Right lobe of liver (tissue), 4 donors: Measurements from ENCODE around the gene SPIRE1.

ENCODE experiments used
- POLR2A ChIP-seq: fragments of 450-650 bp; IDR thresholded peaks from one replicate; pipeline ENCODE4 v1.6.1; 2017; ENCODE audit warnings: antibody characterized with exemption, mild to moderate bottlenecking
- TF ChIP-seq, protein P1 (sequence below), 4 donors: fragments of 200-600 bp in 3 of 4; fragments of 450-650 bp in 1 of 4; IDR thresholded peaks; one replicate each; pipeline versions ENCODE4 v1.5.1 to v1.8.0; 2016 to 2022; ENCODE audit warnings: antibody characterized with exemption in 4 of 4, mild to moderate bottlenecking in 2 of 4
- donor health status: DM: no; HTN: no; CAD: no.
- donor health status: DM: no; HTN: no; CAD: no.
- donor health status: DM: no; HTN: yes; CAD: no.

DNA sequence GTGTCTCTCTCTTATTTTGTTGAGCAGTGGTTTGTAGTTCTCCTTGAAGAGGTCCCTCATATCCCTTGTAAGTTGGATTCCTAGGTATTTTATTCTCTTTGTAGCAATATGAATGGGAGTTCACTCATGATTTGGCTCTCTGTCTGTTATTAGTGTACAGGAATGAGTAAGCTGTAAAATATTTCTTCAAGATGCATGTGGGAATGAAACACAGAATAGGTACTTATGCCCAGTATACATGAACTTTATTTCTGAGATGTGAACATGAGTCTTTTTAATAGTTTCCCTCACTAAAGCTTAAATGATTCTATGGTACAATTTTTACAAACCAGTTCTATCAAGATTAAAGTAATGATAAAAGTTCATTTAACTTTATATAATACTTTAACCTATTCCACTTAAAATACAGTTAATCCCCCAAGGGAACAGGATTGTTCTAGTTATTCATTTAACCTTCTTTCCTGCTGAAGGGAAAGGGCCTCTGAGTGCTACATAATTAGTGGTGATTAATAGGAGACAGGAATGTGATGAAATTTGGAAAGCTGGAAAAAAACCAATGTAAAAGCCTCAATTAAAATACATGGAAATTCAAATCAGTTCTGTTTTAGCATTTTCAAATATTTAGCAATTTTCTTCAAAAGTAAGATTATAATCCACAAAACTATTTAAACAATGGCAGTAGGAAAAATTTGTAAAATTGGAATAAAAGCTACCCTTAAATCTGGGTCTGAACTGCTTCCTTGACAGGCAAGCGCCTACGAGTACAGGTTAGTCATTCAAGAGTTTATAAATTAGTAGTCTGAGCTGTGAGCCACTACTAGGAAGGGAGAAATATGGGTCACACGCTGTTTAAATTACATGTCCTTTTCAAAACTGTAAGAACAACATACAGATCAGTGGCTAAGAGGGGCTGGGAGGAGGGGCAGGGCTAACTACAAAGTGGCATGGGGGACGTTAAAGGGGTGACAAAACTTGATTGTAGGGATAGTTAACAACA lies 28.9 kb downstream of the SPIRE1 start:
- TF ChIP-seq, protein P1, sequence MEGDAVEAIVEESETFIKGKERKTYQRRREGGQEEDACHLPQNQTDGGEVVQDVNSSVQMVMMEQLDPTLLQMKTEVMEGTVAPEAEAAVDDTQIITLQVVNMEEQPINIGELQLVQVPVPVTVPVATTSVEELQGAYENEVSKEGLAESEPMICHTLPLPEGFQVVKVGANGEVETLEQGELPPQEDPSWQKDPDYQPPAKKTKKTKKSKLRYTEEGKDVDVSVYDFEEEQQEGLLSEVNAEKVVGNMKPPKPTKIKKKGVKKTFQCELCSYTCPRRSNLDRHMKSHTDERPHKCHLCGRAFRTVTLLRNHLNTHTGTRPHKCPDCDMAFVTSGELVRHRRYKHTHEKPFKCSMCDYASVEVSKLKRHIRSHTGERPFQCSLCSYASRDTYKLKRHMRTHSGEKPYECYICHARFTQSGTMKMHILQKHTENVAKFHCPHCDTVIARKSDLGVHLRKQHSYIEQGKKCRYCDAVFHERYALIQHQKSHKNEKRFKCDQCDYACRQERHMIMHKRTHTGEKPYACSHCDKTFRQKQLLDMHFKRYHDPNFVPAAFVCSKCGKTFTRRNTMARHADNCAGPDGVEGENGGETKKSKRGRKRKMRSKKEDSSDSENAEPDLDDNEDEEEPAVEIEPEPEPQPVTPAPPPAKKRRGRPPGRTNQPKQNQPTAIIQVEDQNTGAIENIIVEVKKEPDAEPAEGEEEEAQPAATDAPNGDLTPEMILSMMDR (IDR thresholded peaks at IDR 0.05) = no peak
- TF ChIP-seq POLR2A = no peak
